GM21423 (cell line): Measurements from ENCODE around the gene SEC14L1.
"Not testable (repeated sequence)": the region's sequence is repeated elsewhere in the genome, so short reads cannot be mapped to it uniquely, and the experiment has no call there.

Experiments used
- ATAC-seq: cut with Tn5 transposase; IDR thresholded peaks from one replicate; pipeline ENCODE4 v1.9.1; 2021; ENCODE audit warnings: mild to moderate bottlenecking, moderate library complexity; ENCODE audit not compliant: unreplicated experiment

Gene SEC14L1

GRCh38 chr17:77254951-77255825 lies 114.4 kb downstream of the SEC14L1 start:
- no peak for ATAC-seq

GRCh38 chr17:77255970-77256369 lies 115.2 kb downstream of the SEC14L1 start:
- not testable (repeated sequence) for ATAC-seq

GRCh38 chr17:77256710-77257109 lies 115.9 kb downstream of the SEC14L1 start:
- ATAC-seq: no peak

DNA sequence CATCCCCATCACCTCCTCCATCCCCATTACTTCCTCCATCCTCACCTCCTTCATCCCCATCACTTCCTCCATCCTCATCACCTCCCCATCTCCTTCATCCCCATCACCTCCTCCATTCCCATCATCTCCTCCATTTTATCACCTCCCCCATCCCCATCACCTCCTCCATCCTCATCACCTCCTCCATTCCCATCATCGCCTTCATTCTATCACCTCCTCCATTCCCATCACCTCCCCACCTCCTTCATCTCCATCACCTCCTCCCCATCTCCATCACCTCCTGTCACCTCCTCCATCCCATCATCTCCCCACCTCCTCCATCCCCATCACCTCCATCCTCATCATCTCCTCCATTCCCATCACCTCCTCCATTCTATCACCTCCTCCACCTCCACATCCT lies 116.4 kb downstream of the SEC14L1 start:
- no peak for ATAC-seq

DNA sequence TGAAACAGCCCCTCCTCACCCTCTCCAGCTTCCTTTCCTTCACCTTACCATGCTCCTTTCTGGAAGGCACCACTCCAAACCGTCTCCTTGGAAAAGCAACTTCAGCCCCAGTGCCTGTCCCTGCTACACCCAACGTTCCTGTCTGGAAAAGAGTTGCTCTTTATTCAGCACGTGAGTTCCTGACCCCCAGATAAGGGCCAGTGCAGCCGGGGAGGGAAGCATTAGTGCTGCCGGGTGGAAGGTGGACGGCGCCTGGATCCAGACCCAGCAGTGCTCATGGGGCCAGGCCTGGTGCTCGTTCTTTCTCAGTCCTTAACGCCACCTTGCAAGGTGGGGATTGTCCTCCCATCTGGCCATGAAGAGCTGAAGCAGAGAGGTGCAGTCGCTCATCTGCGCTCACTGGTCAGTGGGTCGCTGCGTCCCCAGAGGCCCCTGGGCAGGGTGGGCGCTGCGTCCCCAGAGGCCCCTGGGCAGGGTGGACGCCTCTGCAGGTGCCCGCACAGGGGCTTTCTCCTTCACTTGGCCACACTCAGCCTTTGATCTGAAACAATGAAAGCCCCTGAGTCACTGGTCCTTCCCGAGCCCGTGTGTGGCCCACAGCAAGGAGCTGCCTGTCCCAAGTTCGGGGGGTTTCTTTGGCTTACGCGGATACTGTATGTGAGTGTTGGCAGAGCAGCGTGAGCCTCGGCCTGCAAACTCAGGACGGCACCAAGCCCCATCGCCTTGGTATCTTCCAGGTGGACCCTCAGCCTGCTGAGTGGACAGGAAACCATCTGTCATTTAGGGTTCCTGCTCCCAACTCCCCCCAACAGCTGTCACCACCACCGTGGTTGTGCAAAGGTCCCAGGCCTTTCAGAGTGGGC lies 117.1 kb downstream of the SEC14L1 start:
- ATAC-seq: no peak

- ATAC-seq: no peak
Measured at GRCh38 chr17:77258638-77259037, 117.9 kb downstream of the SEC14L1 start.

DNA sequence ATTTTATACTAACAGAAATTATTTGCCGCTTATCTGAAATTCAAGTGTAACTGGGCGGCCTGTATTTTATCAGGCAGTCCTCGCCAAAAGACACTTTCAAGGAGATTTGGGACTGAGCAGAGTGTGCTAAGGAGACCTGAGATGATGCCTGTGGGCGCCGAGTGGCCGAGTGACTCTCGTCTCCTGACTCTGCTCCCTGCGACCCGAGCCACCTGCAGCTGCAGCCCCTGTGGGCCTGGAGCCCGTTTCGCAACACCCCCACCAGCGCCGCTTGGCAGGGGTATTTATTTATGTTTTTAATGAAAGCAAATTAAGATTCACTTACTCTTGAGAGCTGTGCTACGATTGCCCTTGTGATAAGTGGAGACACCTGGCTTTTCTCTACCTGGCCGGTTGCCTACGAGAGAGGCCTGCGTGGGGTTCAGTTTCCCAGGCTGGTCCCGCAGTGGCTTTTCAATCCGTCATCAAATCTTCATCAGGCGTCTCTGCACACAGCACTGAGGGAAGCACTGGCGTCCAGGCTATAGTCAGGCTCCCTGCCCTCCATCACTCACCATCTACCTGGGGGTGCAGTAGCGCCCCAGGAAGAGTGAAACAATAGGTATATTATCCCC lies 124.0 kb downstream of the SEC14L1 start:
- no peak for ATAC-seq

DNA sequence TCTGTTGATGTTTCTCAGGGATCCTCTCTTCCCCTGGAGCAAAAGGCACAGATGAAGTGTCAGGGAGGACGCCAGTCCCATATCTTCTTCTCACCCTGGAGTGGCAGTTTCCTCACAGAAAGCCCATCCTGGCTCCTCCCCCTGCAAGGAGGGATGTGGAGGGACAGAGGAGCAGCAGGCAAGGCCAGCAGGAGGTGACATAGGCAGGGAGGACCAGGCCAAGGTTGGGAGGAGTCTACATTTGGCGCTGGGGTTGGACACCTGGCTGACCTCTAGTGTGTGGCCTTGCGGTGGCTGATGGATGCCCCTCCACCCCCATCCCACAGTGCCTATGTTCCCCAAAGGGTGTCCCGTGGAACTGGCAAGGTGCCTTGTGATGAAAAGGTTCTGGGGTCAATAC lies 125.4 kb downstream of the SEC14L1 start:
- ATAC-seq: no peak
